Breast epithelium (tissue), 4 donors: Measurements from ENCODE around the gene OR7G3. TPM values are rescaled to one million over a fixed set of nuclear protein-coding genes. Genes with fewer than 3 reads are reported as not detected.

ENCODE experiments used
- DNase-seq, 2 donors: peaks; one replicate each; pipeline ENCODE4 v3.0.0-alpha.2; 2019; ENCODE audit warnings: low spot score in 2 of 2
- H3K27ac ChIP-seq, 2 donors: fragments of 200-600 bp; sonication (generic) in 1 of 2; one replicate each; pipeline ENCODE4 v1.5.1; 2016 to 2019; ENCODE audit warnings: mild to moderate bottlenecking in 1 of 2
- H3K27me3 ChIP-seq, 2 donors: fragments of 200-600 bp; sonication (generic) in 1 of 2; one replicate each; pipeline versions ENCODE4 v1.5.1 to v1.6.0; 2017 to 2019; ENCODE audit warnings: control low read depth in 1 of 2, mild to moderate bottlenecking in 1 of 2
- H3K36me3 ChIP-seq: fragments of 200-600 bp; one replicate; pipeline ENCODE4 v1.5.1; 2019
- H3K4me1 ChIP-seq, 2 donors: fragments of 200-600 bp; sonication (generic); one replicate each; pipeline ENCODE4 v1.5.1; 2016 to 2019; ENCODE audit warnings: control low read depth in 1 of 2
- H3K4me3 ChIP-seq, 3 donors: fragments of 200-600 bp; sonication (generic); 1 replicate in 2 of 3; 2 replicates in 1 of 3; pipeline ENCODE4 v1.5.1; 2016 to 2019; ENCODE audit warnings: mild to moderate bottlenecking in 3 of 3, moderate library complexity in 2 of 3
- H3K9me3 ChIP-seq, 2 donors: fragments of 200-600 bp; sonication (generic) in 1 of 2; one replicate each; pipeline ENCODE4 v1.5.1; 2016 to 2019; ENCODE audit warnings: control low read depth in 1 of 2
- CTCF ChIP-seq, 3 donors: fragments of 450-650 bp; IDR thresholded peaks; one replicate each; pipeline ENCODE4 v1.5.1; 2016 to 2017; ENCODE audit warnings: antibody characterized with exemption in 3 of 3, mild to moderate bottlenecking in 3 of 3, moderate library complexity in 3 of 3
- POLR2A ChIP-seq: fragments of 450-650 bp; IDR thresholded peaks from one replicate; pipeline ENCODE4 v1.6.1; 2016; ENCODE audit warnings: antibody characterized with exemption, mild to moderate bottlenecking, moderate library complexity
- POLR2AphosphoS5 ChIP-seq, 3 donors: sonication (generic); formaldehyde crosslinking; IDR thresholded peaks; one replicate each; pipeline ENCODE4 v1.6.1; 2017; ENCODE audit warnings: antibody characterized with exemption in 3 of 3
- intact Hi-C: fragments of 100-400 bp; cut with DNase I; formaldehyde crosslinking; loops from one replicate; pipeline ENCODE4 v1.15.1; 2023; ENCODE audit warnings: low total_unique reads
- total RNA-seq, 3 donors: library from RNA; depleted of rRNA; stranded (reverse); fragments of >200 nt; gene quantifications; one replicate each; pipeline ENCODE4 v1.1.0, GENCODE V29; 2016

The OR7G3 gene
- total RNA-seq, 3 donors from 2014 or later: not detected

- intact Hi-C loops: no loop called here
- Histone ChIP-seq H3K4me3 (no peak overlapping the region), H3K9me3 (peaks cover 60 to 61% of the 10 kb centered on the region in 2 donors), H3K27ac (no peak overlapping the region), H3K4me1 (no peaks in the 10 kb centered on the region), H3K27me3 (no peaks in the 10 kb centered on the region), H3K36me3 (no peaks in the 10 kb centered on the region)
- DNase-seq: no peak
- TF ChIP-seq POLR2A (no peak), POLR2AphosphoS5 (IDR thresholded peaks at IDR 0.05) (no peak), CTCF (IDR thresholded peaks at IDR 0.05) (no peak)
These were observed 23.9 kb upstream of the OR7G3 start for GRCh38 chr19:9150650-9151049.

- DNase-seq: no peak
- TF ChIP-seq CTCF (IDR thresholded peaks at IDR 0.05) (no peak), POLR2A (no peak), POLR2AphosphoS5 (IDR thresholded peaks at IDR 0.05) (no peak)
- H3K9me3 ChIP-seq: peaks cover 61% of the 10 kb centered on the region in 2 donors
- H3K4me3 ChIP-seq: no peak overlapping the region
- no peaks in the 10 kb centered on the region for H3K4me1 ChIP-seq
- H3K27ac ChIP-seq: no peak overlapping the region
- no peaks in the 10 kb centered on the region for H3K27me3 ChIP-seq
- intact Hi-C loops: no loop called here
- H3K36me3 ChIP-seq: no peaks in the 10 kb centered on the region
These were observed 23.2 kb upstream of the OR7G3 start for GRCh38 chr19:9149997-9150396.

- Histone ChIP-seq H3K4me1 (no peaks in the 10 kb centered on the region), H3K4me3 (no peak overlapping the region), H3K27ac (no peak overlapping the region), H3K27me3 (no peaks in the 10 kb centered on the region), H3K9me3 (peaks cover 59 to 63% of the 10 kb centered on the region in 2 donors), H3K36me3 (no peaks in the 10 kb centered on the region)
- no peak for TF ChIP-seq CTCF (IDR thresholded peaks at IDR 0.05)
- no peak for TF ChIP-seq POLR2AphosphoS5 (IDR thresholded peaks at IDR 0.05)
- TF ChIP-seq POLR2A: no peak
- no peak for DNase-seq
- intact Hi-C loops: no loop called here
These were observed 21.9 kb upstream of the OR7G3 start for GRCh38 chr19:9148697-9149096.

GRCh38 chr19:9146882-9147281, 20.1 kb upstream of the OR7G3 start:
- Histone ChIP-seq H3K27ac (no peak overlapping the region), H3K4me1 (no peaks in the 10 kb centered on the region), H3K9me3 (peaks cover 41 to 47% of the 10 kb centered on the region in 2 donors), H3K4me3 (no peak overlapping the region), H3K27me3 (no peaks in the 10 kb centered on the region), H3K36me3 (no peaks in the 10 kb centered on the region)
- intact Hi-C loops: no loop called here
- TF ChIP-seq CTCF (IDR thresholded peaks at IDR 0.05): no peak
- no peak for TF ChIP-seq POLR2AphosphoS5 (IDR thresholded peaks at IDR 0.05)
- TF ChIP-seq POLR2A: no peak
- no peak for DNase-seq

- H3K36me3 ChIP-seq: no peaks in the 10 kb centered on the region
- TF ChIP-seq POLR2A: no peak
- TF ChIP-seq POLR2AphosphoS5 (IDR thresholded peaks at IDR 0.05): no peak
- no peak for TF ChIP-seq CTCF (IDR thresholded peaks at IDR 0.05)
- intact Hi-C loops: no loop called here
- no peaks in the 10 kb centered on the region for H3K27me3 ChIP-seq
- H3K27ac ChIP-seq: no peak overlapping the region
- H3K4me1 ChIP-seq: peaks cover 0 to 8% of the 10 kb centered on the region in 2 donors
- H3K4me3 ChIP-seq: no peak overlapping the region
- no peak for DNase-seq
- peaks cover 30 to 35% of the 10 kb centered on the region in 2 donors for H3K9me3 ChIP-seq
These were observed 18.2 kb upstream of the OR7G3 start for GRCh38 chr19:9144920-9145319.
